Measurements from ENCODE around the gene FBXW4. TPM values are rescaled to one million over a fixed set of nuclear protein-coding genes. Genes with fewer than 3 reads are reported as not detected.

FBXW4 gene
- polyA plus RNA-seq, 1 of the 3 experiments (the other 2 are of a cell fraction): 27.6 TPM

DNA sequence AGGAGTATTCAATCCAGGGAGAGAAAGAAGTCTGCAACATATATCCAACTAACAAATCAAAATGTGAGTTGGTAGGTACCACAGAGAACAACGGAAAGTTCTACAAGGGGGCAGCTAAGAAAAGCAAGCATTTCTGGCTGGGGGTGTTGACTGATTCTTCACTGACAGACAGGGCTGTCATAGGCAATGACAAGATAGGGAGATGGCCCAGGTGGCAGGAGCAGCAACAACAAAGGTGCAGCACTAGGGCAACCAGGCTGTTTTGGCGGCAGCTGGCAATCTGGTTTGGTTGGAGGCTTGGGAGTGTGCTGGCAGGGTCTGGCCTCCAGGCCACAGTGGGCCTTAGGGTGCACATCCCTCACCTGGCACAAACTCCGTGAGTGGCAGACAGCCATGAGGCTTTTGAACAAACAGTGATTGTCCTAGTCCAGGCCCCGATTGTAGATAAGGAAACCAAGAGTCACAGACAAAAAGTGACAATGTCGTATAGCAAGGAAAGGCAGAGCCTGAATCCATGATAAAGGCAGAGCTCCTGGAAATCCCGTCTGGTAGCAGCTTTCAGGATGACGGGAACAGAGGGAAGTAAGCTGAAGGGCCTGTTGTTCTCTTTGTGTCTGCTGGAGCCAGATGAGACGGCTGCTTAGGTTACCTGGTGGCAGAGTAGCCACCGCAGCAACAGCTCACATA, 78.4 kb downstream of the FBXW4 start:
- ChIA-PET POLR2A (no interaction called here), CTCF (interaction anchor here (1.5 to 9.0 kb wide), 4 partner anchors 12 to 165 kb away, joined by 4 to 61 read pairs (median 10); no protein-coding TSS in a partner anchor)
- 82% methylated on average over 8 of the region's 9 CpGs for WGBS (ENCODE audit: low lambda C conversion rate)

DNA sequence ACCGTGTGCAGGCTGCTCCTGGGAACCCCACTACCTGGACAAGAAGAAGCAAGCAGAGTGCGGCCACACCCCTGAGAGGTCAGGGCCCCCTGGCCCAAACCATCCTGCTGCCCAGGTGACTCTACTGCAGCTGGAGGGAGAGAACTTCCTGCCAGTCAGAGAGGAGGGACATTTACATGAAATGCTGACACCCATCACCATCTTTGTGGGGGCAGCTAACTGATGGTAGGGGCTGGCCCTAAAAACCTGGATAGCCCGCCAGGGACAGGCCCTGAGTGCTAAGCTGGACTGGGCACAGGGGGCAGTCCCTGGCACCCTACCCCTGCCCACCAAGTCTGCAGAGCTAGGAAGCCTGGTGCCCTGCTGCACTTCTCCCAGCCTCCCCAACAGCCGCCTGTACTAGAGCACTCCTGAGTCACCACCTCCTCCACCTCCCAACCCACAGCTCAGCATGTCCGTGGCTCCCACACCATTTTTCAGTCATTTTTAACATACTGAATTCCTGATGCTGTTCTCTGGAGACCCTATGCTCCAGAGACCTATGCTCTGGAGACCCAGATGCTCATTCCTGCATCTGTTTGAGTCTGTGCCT, 79.3 kb downstream of the FBXW4 start:
- ChIA-PET POLR2A (no interaction called here), CTCF (interaction anchor here (1.5 to 9.0 kb wide), 3 partner anchors 12 to 166 kb away, joined by 4 to 61 read pairs (median 7); no protein-coding TSS in a partner anchor)
- TF ChIP-seq, protein P1, sequence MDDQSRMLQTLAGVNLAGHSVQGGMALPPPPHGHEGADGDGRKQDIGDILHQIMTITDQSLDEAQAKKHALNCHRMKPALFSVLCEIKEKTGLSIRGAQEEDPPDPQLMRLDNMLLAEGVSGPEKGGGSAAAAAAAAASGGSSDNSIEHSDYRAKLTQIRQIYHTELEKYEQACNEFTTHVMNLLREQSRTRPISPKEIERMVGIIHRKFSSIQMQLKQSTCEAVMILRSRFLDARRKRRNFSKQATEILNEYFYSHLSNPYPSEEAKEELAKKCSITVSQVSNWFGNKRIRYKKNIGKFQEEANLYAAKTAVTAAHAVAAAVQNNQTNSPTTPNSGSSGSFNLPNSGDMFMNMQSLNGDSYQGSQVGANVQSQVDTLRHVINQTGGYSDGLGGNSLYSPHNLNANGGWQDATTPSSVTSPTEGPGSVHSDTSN (IDR thresholded peaks at IDR 0.05): no peak
- TF ChIP-seq, protein P2, sequence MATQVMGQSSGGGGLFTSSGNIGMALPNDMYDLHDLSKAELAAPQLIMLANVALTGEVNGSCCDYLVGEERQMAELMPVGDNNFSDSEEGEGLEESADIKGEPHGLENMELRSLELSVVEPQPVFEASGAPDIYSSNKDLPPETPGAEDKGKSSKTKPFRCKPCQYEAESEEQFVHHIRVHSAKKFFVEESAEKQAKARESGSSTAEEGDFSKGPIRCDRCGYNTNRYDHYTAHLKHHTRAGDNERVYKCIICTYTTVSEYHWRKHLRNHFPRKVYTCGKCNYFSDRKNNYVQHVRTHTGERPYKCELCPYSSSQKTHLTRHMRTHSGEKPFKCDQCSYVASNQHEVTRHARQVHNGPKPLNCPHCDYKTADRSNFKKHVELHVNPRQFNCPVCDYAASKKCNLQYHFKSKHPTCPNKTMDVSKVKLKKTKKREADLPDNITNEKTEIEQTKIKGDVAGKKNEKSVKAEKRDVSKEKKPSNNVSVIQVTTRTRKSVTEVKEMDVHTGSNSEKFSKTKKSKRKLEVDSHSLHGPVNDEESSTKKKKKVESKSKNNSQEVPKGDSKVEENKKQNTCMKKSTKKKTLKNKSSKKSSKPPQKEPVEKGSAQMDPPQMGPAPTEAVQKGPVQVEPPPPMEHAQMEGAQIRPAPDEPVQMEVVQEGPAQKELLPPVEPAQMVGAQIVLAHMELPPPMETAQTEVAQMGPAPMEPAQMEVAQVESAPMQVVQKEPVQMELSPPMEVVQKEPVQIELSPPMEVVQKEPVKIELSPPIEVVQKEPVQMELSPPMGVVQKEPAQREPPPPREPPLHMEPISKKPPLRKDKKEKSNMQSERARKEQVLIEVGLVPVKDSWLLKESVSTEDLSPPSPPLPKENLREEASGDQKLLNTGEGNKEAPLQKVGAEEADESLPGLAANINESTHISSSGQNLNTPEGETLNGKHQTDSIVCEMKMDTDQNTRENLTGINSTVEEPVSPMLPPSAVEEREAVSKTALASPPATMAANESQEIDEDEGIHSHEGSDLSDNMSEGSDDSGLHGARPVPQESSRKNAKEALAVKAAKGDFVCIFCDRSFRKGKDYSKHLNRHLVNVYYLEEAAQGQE (IDR thresholded peaks at IDR 0.05; ENCODE audit: low read depth, low read length): no peak
- no peak for TF ChIP-seq POLR2AphosphoS5 (IDR thresholded peaks at IDR 0.05; ENCODE audit: low read depth, low read length)
- no peak for TF ChIP-seq FOXM1 (IDR thresholded peaks at IDR 0.05; ENCODE audit: low read depth)
- no peak for TF ChIP-seq RAD21 (IDR thresholded peaks at IDR 0.05; ENCODE audit: low read length)
- no peak for TF ChIP-seq RXRA (IDR thresholded peaks at IDR 0.05; ENCODE audit: borderline replicate concordance, low read depth)
- TF ChIP-seq RCOR1 (IDR thresholded peaks at IDR 0.05; ENCODE audit: low read length): no peak
- TF ChIP-seq NRF1 (IDR thresholded peaks at IDR 0.05; ENCODE audit: low read depth, low read length): no peak
- no peak for TF ChIP-seq GABPA (IDR thresholded peaks at IDR 0.05; ENCODE audit: low read depth)
- TF ChIP-seq, protein P3, sequence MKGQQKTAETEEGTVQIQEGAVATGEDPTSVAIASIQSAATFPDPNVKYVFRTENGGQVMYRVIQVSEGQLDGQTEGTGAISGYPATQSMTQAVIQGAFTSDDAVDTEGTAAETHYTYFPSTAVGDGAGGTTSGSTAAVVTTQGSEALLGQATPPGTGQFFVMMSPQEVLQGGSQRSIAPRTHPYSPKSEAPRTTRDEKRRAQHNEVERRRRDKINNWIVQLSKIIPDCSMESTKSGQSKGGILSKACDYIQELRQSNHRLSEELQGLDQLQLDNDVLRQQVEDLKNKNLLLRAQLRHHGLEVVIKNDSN (IDR thresholded peaks at IDR 0.05; ENCODE audit: borderline replicate concordance, low read depth): no peak
- TF ChIP-seq, protein P4, sequence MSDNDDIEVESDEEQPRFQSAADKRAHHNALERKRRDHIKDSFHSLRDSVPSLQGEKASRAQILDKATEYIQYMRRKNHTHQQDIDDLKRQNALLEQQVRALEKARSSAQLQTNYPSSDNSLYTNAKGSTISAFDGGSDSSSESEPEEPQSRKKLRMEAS (IDR thresholded peaks at IDR 0.05; ENCODE audit: low read depth): no peak

More for the DNA sequence above, 78.4 kb downstream of the FBXW4 start:
- Histone ChIP-seq H3K27ac (ENCODE audit: low read depth in 2 of 2, low read length in 1 of 2) (peak overlapping the region in 1 of 2 experiments; percentile 76; a peak in 2 of 4 replicates), H3K4me1 (ENCODE audit: control insufficient read depth in 1 of 2, insufficient read depth in 2 of 2, low read depth in 1 of 2, low read length in 1 of 2) (peaks cover 0 to 54% of the 10 kb centered on the region in 2 experiments; a peak in 2 of 4 replicates), H3K79me2 (ENCODE audit: insufficient read depth) (no peaks in the 10 kb centered on the region), H3K27me3 (ENCODE audit: insufficient read depth) (no peaks in the 10 kb centered on the region), H3K36me3 (replicated peaks in 1 of 2; ENCODE audit: control insufficient read depth in 1 of 2, insufficient read depth in 2 of 2, low read length in 1 of 2) (peaks cover 0 to 7% of the 10 kb centered on the region in 2 experiments), H2AFZ (ENCODE audit: low read depth) (no peak overlapping the region), H3K9ac (no peak overlapping the region), H3K4me3 (ENCODE audit: low read depth in 2 of 2, low read length in 1 of 2) (no peak overlapping the region), H3K4me2 (no peak overlapping the region), H3F3A (replicated peaks; ENCODE audit: insufficient read depth) (no peaks in the 10 kb centered on the region), H4K20me1 (ENCODE audit: insufficient read depth) (no peaks in the 10 kb centered on the region), H3K9me2 (no peaks in the 10 kb centered on the region), H3K9me3 (no peaks in the 10 kb centered on the region)
- 0 out of 4 replicates have a peak, but pooled peaks of 1 of the 2 experiments have one; percentile 9 for TF ChIP-seq EP300 (IDR thresholded peaks at IDR 0.05; ENCODE audit: borderline replicate concordance in 1 of 2, low read depth in 1 of 2, low read length in 1 of 2)
- TF ChIP-seq, protein P5, sequence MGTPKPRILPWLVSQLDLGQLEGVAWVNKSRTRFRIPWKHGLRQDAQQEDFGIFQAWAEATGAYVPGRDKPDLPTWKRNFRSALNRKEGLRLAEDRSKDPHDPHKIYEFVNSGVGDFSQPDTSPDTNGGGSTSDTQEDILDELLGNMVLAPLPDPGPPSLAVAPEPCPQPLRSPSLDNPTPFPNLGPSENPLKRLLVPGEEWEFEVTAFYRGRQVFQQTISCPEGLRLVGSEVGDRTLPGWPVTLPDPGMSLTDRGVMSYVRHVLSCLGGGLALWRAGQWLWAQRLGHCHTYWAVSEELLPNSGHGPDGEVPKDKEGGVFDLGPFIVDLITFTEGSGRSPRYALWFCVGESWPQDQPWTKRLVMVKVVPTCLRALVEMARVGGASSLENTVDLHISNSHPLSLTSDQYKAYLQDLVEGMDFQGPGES (IDR thresholded peaks at IDR 0.05; ENCODE audit: low read depth, low read length): no peak
- no peak for TF ChIP-seq RCOR1 (IDR thresholded peaks at IDR 0.05; ENCODE audit: low read length)
- no peak for TF ChIP-seq POLR2AphosphoS5 (IDR thresholded peaks at IDR 0.05; ENCODE audit: low read depth, low read length)
- no peak for TF ChIP-seq TCF12 (IDR thresholded peaks at IDR 0.05)
- TF ChIP-seq, protein P6, sequence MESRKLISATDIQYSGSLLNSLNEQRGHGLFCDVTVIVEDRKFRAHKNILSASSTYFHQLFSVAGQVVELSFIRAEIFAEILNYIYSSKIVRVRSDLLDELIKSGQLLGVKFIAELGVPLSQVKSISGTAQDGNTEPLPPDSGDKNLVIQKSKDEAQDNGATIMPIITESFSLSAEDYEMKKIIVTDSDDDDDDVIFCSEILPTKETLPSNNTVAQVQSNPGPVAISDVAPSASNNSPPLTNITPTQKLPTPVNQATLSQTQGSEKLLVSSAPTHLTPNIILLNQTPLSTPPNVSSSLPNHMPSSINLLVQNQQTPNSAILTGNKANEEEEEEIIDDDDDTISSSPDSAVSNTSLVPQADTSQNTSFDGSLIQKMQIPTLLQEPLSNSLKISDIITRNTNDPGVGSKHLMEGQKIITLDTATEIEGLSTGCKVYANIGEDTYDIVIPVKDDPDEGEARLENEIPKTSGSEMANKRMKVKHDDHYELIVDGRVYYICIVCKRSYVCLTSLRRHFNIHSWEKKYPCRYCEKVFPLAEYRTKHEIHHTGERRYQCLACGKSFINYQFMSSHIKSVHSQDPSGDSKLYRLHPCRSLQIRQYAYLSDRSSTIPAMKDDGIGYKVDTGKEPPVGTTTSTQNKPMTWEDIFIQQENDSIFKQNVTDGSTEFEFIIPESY (IDR thresholded peaks at IDR 0.05; ENCODE audit: borderline replicate concordance, low read depth): no peak
- peak; percentile 66 for TF ChIP-seq GATA2 (CRISPR knock-in tag; IDR thresholded peaks at IDR 0.05)
- DNase-seq: peak; percentile 51

More for the DNA sequence above, 79.3 kb downstream of the FBXW4 start:
- Histone ChIP-seq H3F3A (replicated peaks; ENCODE audit: insufficient read depth) (no peaks in the 10 kb centered on the region), H3K27me3 (ENCODE audit: insufficient read depth) (no peaks in the 10 kb centered on the region), H3K79me2 (ENCODE audit: insufficient read depth) (no peaks in the 10 kb centered on the region), H3K36me3 (replicated peaks in 1 of 2; ENCODE audit: control insufficient read depth in 1 of 2, insufficient read depth in 2 of 2, low read length in 1 of 2) (peaks cover 0 to 14% of the 10 kb centered on the region in 2 experiments), H3K9me3 (no peaks in the 10 kb centered on the region), H4K20me1 (ENCODE audit: insufficient read depth) (no peaks in the 10 kb centered on the region), H3K4me1 (ENCODE audit: control insufficient read depth in 1 of 2, insufficient read depth in 2 of 2, low read depth in 1 of 2, low read length in 1 of 2) (peaks cover 0 to 54% of the 10 kb centered on the region in 2 experiments; a peak in 2 of 4 replicates), H2AFZ (ENCODE audit: low read depth) (no peak overlapping the region), H3K27ac (ENCODE audit: low read depth in 2 of 2, low read length in 1 of 2) (peak overlapping the region in 1 of 2 experiments; percentile 19; a peak in 1 of 4 replicates), H3K4me2 (no peak overlapping the region), H3K4me3 (ENCODE audit: low read depth in 2 of 2, low read length in 1 of 2) (no peak overlapping the region), H3K9me2 (no peaks in the 10 kb centered on the region), H3K9ac (no peak overlapping the region)
- no peak for DNase-seq
- WGBS (ENCODE audit: low lambda C conversion rate): 91% methylated on average over 3 of the region's 5 CpGs
